Left lung (tissue), 10 donors: ENCODE measurements around the gene ESRRA. TPM values are rescaled to one million over a fixed set of nuclear protein-coding genes. Genes with fewer than 3 reads are reported as not detected.
"Not testable (repeated sequence)": the region's sequence is repeated elsewhere in the genome, so short reads cannot be mapped to it uniquely, and the experiment has no call there.

Experiments
- ATAC-seq: fragments of 200-7000 bp; cut with Tn5 transposase; one replicate; pipeline ENCODE4 v1.9.1; 2020; ENCODE audit warnings: moderate library complexity
- DNase-seq, 4 donors: peaks; one replicate each; pipeline ENCODE4 v3.0.0-alpha.2; 2013 to 2020
- H3K27ac ChIP-seq, 2 donors: fragments of 200-600 bp; sonication (generic) in 1 of 2; one replicate each; pipeline versions ENCODE4 v1.5.0 to v1.8.0; 2020 to 2021
- H3K27me3 ChIP-seq, 2 donors: fragments of 200-600 bp; sonication (generic) in 1 of 2; one replicate each; pipeline versions ENCODE4 v1.5.0 to v1.8.0; 2020 to 2021
- H3K36me3 ChIP-seq, 2 donors: fragments of 200-600 bp; sonication (generic) in 1 of 2; one replicate each; pipeline versions ENCODE4 v1.5.0 to v1.8.0; 2020 to 2021
- H3K4me1 ChIP-seq, 2 donors: fragments of 200-600 bp; one replicate each; pipeline ENCODE4 v1.8.0; 2021
- H3K4me3 ChIP-seq, 2 donors: fragments of 200-600 bp; sonication (generic) in 1 of 2; one replicate each; pipeline versions ENCODE4 v1.5.0 to v1.8.0; 2020 to 2021; ENCODE audit warnings: mild to moderate bottlenecking in 1 of 2
- H3K9me3 ChIP-seq, 2 donors: fragments of 200-600 bp; sonication (generic) in 1 of 2; one replicate each; pipeline versions ENCODE4 v1.5.0 to v1.8.0; 2020 to 2021
- CTCF ChIP-seq, 2 donors: fragments of 200-600 bp; sonication (generic) in 1 of 2; IDR thresholded peaks; one replicate each; pipeline versions ENCODE4 v1.5.0 to v1.8.0; 2021; ENCODE audit warnings: antibody characterized with exemption in 2 of 2
- intact Hi-C, 2 donors: fragments of 100-400 bp; cut with DNase I; formaldehyde crosslinking; loops; one replicate each; pipeline versions ENCODE4 v1.11.2 to v1.14.2; 2022
- polyA plus RNA-seq, 6 donors: library from polyadenylated mRNA; unstranded; fragments of 120-200 nt; gene quantifications; one replicate each; pipeline ENCODE4 v1.2.1, GENCODE V29; 2013; ENCODE audit not compliant: insufficient read length in 6 of 6
- total RNA-seq, 2 donors: library from RNA; stranded (reverse); fragmentation: NEBNext Ultra II Directional; extraction: Animal tissue kit (Norgen Biotek cat#: 25700); gene quantifications; one replicate each; pipeline ENCODE4 v1.2.1, GENCODE V29; 2021
- donor health status: DM: no; HTN: yes; CAD: no.
- donor health status: DM: no; HTN: no; CAD: no.

ESRRA gene
- total and polyA plus RNA-seq, 8 donors = 10.2 to 60.1 (median 13.8) TPM

DNA sequence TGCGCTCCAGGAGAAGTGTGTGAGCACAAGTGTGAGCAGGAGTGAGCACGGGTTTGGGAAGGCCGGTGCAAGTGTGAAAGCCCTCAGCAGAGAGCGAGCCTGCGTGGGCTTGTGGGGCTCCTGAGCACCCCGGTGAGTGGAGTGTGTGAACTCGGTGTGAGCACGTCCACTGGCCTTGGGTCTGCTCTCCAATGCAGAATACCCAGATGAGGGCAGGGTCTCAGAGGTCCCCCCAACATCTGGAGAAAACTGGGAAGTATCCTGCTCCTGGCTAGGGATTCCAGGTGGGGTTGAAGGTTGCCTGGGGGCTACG, 1.2 kb downstream of the ESRRA start:
- intact Hi-C loops = no loop called here
- Histone ChIP-seq H3K4me3 (peak overlapping the region; percentile 56 to 85), H3K27ac (peak overlapping the region; percentile 76 to 95)

GRCh38 chr11:64306876-64307622, 1.7 kb downstream of the ESRRA start:
- intact Hi-C loops = no loop called here
- Histone ChIP-seq H3K27ac (peak overlapping the region in 1 of 2 donors; percentile 95), H3K4me3 (peak overlapping the region; percentile 56 to 85), H3K27me3 (no peaks in the 10 kb centered on the region), H3K4me1 (peaks cover 14 to 32% of the 10 kb centered on the region in 2 donors), H3K36me3 (peaks cover 0 to 27% of the 10 kb centered on the region in 2 donors), H3K9me3 (no peaks in the 10 kb centered on the region)
- no peak for TF ChIP-seq CTCF (IDR thresholded peaks at IDR 0.05)
- peak in 1 of 4 donors; percentile 81 for DNase-seq
- no peak for ATAC-seq

More for the DNA sequence above, 1.2 kb downstream of the ESRRA start:
- H3K27me3 ChIP-seq = no peaks in the 10 kb centered on the region
- peaks cover 14 to 32% of the 10 kb centered on the region in 2 donors for H3K4me1 ChIP-seq
- no peak for TF ChIP-seq CTCF (IDR thresholded peaks at IDR 0.05)
- ATAC-seq (no peak), DNase-seq (no peak)
- H3K36me3 ChIP-seq = peaks cover 0 to 27% of the 10 kb centered on the region in 2 donors
- no peaks in the 10 kb centered on the region for H3K9me3 ChIP-seq

DNA sequence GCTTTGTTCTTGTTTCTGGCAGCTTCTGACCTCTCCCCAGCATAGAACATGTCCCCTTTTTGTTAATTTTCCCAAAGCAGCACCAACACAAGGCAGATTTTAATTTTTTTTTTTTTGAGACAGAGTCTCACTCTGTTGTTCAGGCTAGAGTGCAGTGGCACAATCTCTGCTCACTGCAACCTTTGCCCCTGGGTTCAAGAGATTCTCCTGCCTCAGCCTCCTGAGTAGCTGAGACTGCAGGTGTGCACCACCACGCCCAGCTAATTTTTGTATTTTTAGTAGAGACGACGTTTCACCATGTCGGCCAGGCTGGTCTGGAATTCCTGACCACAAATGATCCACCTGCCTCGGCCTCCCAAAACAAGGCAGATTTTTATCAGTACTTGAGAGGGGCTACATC, 2.5 kb downstream of the ESRRA start:
- Histone ChIP-seq H3K36me3 (peaks cover 0 to 34% of the 10 kb centered on the region in 2 donors), H3K4me1 (peaks cover 14 to 36% of the 10 kb centered on the region in 2 donors)
- H3K4me3 ChIP-seq, DNase-seq, H3K27me3 ChIP-seq, ATAC-seq, intact Hi-C loops, H3K9me3 ChIP-seq, H3K27ac ChIP-seq: not testable (repeated sequence)

DNA sequence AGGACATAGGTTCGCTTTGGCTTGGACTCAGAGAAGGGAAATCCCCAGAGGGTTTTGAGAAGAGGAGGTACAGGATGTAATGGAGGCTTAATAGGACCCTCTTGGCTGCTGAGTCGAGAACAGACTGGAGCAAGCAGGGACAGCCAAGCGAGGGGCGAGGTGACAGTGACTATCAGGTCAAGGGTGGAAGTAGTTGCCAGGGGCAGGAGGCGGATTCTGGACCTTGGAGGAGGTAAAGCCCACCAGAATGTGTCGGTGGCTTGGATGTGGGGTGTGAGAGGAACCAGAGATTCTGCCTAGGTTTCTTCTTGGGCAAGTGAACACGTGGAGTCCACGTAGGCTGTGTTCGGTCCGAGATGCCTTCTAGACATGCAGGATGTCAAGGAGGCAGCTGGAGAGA, 7.6 kb downstream of the ESRRA start:
- H3K9me3 ChIP-seq = no peaks in the 10 kb centered on the region

DNA sequence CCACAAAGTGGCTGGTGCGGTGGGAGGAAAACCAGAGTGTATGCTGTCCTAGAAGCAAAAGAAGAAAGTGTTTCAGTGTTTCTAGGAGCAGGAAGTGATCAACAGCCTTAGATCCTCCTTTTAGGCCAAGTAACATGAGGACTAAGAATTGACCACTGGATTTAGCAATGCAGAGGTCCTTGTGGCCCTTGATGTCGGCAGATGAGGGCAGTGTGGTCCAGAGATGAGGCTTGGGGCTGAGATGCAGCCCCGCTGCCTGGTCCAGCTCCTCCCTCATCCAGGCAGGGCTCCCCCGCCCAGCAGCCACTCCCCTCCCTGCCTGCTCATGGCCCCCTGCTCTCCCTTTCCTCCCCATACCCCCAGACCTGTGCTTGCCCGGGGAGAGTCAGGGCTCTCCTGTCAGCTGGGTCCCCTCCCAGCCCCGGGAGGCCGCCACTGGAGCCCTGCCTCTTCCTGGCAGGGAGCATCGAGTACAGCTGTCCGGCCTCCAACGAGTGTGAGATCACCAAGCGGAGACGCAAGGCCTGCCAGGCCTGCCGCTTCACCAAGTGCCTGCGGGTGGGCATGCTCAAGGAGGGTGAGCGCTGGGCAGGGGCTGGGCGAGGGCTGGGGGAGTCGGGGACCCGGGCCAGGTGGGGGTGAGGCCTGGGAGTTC, 8.3 kb downstream of the ESRRA start:
- ATAC-seq = no peak
- peak overlapping the region; percentile 7 to 37 for H3K27ac ChIP-seq
- peak in 2 of 4 donors; percentile 42 to 78 for DNase-seq
- TF ChIP-seq CTCF (IDR thresholded peaks at IDR 0.05) = no peak
- H3K4me1 ChIP-seq = peaks cover 0 to 30% of the 10 kb centered on the region in 2 donors
- H3K27me3 ChIP-seq = no peaks in the 10 kb centered on the region
- no peak overlapping the region for H3K4me3 ChIP-seq
- intact Hi-C loops = no loop called here
- H3K36me3 ChIP-seq = peaks cover 0 to 59% of the 10 kb centered on the region in 2 donors
- H3K9me3 ChIP-seq = no peaks in the 10 kb centered on the region

More for the DNA sequence above, 7.6 kb downstream of the ESRRA start:
- Histone ChIP-seq H3K27ac (no peak overlapping the region), H3K36me3 (peaks cover 0 to 65% of the 10 kb centered on the region in 2 donors), H3K27me3 (no peaks in the 10 kb centered on the region), H3K4me1 (peaks cover 0 to 29% of the 10 kb centered on the region in 2 donors), H3K4me3 (no peak overlapping the region)
- ATAC-seq (no peak), DNase-seq (no peak)
- intact Hi-C loops = no loop called here
- TF ChIP-seq CTCF (IDR thresholded peaks at IDR 0.05) = no peak
